Measurements from ENCODE around the gene LSM8.

The LSM8 gene

DNA sequence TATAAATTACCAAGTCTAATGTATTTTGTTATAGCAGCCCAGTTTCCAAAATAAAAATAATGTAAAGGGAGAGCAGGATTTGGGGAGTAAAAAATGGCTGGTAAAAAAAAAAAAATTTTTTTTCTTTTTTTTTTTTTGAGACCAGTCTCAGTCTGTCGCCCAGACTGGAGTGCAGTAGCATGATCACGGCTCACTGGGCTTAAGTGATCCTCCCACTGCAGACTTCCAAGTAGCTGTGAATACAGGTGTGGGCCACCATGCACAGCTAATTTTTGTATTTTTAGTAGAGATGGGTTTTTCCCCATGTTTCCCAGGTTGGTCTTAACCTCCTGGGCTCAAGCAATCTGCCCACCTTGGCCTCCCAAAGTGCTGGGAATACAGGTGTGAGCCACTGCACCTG lies 4.8 kb upstream of the LSM8 start:
- TF ChIP-seq, protein P1, sequence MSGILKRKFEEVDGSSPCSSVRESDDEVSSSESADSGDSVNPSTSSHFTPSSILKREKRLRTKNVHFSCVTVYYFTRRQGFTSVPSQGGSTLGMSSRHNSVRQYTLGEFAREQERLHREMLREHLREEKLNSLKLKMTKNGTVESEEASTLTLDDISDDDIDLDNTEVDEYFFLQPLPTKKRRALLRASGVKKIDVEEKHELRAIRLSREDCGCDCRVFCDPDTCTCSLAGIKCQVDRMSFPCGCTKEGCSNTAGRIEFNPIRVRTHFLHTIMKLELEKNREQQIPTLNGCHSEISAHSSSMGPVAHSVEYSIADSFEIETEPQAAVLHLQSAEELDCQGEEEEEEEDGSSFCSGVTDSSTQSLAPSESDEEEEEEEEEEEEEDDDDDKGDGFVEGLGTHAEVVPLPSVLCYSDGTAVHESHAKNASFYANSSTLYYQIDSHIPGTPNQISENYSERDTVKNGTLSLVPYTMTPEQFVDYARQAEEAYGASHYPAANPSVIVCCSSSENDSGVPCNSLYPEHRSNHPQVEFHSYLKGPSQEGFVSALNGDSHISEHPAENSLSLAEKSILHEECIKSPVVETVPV (CRISPR knock-in tag; IDR thresholded peaks at IDR 0.05), result no peak
- no peak for TF ChIP-seq SNAI2 (CRISPR knock-in tag; IDR thresholded peaks at IDR 0.05)
- no peak for ATAC-seq

DNA sequence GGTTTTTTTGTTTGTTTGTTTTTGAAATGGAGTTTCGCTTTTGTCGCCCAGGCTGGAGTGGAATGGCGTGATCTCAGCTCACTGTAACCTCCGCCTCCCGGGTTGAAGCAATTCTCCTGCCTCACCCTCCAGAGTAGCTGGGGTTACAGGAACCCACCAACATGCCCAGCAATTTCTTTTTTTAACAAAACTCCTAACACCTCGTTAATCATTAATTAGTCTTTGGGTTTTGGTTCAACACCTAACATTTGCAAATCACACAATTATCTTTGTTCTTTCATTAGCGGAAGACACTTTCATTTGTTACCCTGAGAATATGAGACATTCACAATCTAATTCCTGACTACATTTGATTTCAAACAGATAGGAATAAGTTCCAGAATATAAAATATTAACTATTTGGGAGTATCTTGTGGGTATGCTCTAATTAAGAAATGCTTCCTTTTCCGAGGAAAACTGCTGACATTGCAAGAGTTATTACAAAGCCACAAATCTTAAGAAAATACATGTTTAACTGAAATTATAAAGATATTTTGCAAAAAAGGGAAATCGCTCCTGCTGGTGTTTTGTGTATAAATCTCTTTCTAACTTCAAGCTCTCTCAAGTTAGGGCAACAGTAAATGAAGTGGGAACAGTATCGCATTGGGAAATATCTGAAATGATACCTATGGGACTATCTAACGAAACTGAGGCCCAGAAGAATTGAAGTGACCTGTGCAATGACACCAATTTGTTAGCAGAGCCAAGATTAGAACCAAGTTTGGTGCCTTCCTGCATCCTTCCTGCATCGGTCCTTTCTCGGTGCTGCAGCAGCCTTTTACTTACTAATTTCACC lies 1.2 kb upstream of the LSM8 start:
- TF ChIP-seq SNAI2 (CRISPR knock-in tag; IDR thresholded peaks at IDR 0.05) (no peak), TCF4 (CRISPR knock-in tag; IDR thresholded peaks at IDR 0.05; ENCODE audit: borderline replicate concordance) (no peak), ZNF565 (CRISPR knock-in tag; conservative IDR thresholded peaks at IDR 0.05; ENCODE audit: low read depth) (no peak), OSR1 (CRISPR knock-in tag; IDR thresholded peaks at IDR 0.05) (no peak), ZC3H10 (CRISPR knock-in tag; IDR thresholded peaks at IDR 0.05) (no peak), ZFP30 (CRISPR knock-in tag; IDR thresholded peaks at IDR 0.05) (no peak)
- TF ChIP-seq, protein P2, sequence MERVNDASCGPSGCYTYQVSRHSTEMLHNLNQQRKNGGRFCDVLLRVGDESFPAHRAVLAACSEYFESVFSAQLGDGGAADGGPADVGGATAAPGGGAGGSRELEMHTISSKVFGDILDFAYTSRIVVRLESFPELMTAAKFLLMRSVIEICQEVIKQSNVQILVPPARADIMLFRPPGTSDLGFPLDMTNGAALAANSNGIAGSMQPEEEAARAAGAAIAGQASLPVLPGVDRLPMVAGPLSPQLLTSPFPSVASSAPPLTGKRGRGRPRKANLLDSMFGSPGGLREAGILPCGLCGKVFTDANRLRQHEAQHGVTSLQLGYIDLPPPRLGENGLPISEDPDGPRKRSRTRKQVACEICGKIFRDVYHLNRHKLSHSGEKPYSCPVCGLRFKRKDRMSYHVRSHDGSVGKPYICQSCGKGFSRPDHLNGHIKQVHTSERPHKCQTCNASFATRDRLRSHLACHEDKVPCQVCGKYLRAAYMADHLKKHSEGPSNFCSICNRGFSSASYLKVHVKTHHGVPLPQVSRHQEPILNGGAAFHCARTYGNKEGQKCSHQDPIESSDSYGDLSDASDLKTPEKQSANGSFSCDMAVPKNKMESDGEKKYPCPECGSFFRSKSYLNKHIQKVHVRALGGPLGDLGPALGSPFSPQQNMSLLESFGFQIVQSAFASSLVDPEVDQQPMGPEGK (CRISPR knock-in tag; IDR thresholded peaks at IDR 0.05; ENCODE audit: borderline replicate concordance), result no peak
- peak; percentile 5; the same call in 1 of the 3 replicates for ATAC-seq

DNA sequence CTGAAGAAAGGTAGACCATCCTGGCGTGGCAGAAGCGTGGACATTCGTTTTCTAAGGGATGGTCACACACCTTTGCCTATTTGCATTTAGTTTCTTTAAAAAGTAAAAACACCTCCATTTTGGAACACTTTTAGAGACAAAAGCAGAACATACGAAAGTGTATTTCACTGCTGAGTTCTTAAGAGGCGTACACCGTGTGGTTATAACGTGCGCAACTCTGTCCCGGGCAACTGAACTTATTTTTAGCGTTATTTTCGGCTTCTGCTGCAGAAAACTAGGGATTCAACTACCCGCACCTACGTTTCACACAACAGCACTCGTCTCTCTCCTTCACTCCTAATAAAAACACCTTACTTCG lies 557 bp upstream of the LSM8 start:
- ATAC-seq, result peak; percentile 32
- TF ChIP-seq, protein P1 (CRISPR knock-in tag; IDR thresholded peaks at IDR 0.05), result 0 out of 2 replicates have a peak, but pooled peaks have one; percentile 24
- TF ChIP-seq, protein P2 (CRISPR knock-in tag; IDR thresholded peaks at IDR 0.05; ENCODE audit: borderline replicate concordance), result no peak
- no peak for TF ChIP-seq GLIS3 (CRISPR knock-in tag; IDR thresholded peaks at IDR 0.05)

DNA sequence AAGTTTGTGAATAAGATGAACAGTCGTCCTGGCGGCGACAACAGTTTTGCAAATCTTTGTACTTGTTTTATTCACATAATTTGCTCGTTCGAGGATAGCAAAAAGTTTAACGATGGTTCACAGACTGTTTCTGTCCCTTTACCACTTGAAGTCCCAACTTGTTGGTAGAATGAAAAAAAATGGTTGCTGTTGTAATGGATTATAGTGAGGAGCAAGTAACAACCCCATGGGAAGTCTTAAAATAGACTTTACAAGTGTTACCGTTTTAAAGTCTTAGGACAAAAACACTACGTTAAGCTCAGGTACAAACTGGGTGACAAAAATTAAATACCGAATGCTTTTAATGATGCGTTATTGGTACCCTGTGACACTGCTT lies 589 bp downstream of the LSM8 start:
- TF ChIP-seq CSDC2 (CRISPR knock-in tag; IDR thresholded peaks at IDR 0.05) (no peak), BACH2 (CRISPR knock-in tag; IDR thresholded peaks at IDR 0.05; ENCODE audit: borderline replicate concordance) (no peak), TOX (CRISPR knock-in tag; IDR thresholded peaks at IDR 0.05; ENCODE audit: borderline replicate concordance) (no peak), ESRRG (CRISPR knock-in tag; IDR thresholded peaks at IDR 0.05) (no peak), ZNF565 (CRISPR knock-in tag; conservative IDR thresholded peaks at IDR 0.05; ENCODE audit: low read depth) (no peak)
- peak; percentile 14 for ATAC-seq

DNA sequence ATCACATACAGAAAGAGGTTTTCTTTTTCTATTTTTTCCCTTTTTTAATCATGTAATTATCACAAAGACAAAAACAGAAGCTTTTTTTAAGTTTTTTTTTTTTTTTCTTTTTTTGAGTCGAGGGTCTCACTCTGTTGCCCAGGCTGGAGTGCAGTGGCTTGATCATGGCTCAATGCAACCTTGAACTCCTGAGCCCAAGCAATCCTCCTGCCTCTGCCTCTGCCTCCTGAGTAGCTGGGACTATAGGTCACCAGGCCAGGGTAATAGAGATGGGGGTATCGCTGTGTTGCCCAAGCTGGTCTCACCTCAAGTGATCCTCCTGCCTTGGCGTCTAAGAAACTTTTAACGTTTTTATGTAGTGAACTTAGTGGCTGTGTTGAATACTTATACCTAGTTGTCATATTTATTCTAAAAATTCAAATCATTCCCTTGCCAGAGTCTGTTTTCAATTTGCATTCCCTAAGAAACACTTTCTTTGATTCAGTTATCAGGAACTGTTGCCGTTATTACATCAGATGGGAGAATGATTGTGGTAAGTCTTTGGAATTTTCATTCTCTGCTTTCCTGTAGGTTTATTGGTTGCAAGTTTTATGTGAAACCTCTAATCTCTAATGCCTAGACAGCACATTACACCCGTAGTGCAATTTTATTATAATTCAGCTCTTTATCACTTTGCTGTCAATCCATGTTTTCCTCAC lies 1.3 kb downstream of the LSM8 start:
- ATAC-seq, result peak; percentile 1; the same call in 2 of the 3 replicates
- TF ChIP-seq ZNF565 (CRISPR knock-in tag; conservative IDR thresholded peaks at IDR 0.05; ENCODE audit: low read depth) (no peak), ISL1 (CRISPR knock-in tag; IDR thresholded peaks at IDR 0.05) (peak; percentile 9; the same call in 1 of the 2 replicates), ZNF8 (CRISPR knock-in tag; IDR thresholded peaks at IDR 0.05) (0 out of 2 replicates have a peak, but pooled peaks have one; percentile 34), TOX (CRISPR knock-in tag; IDR thresholded peaks at IDR 0.05; ENCODE audit: borderline replicate concordance) (no peak), CSDC2 (CRISPR knock-in tag; IDR thresholded peaks at IDR 0.05) (no peak), ZFP3 (CRISPR knock-in tag; IDR thresholded peaks at IDR 0.05) (no peak), ZC3H10 (CRISPR knock-in tag; IDR thresholded peaks at IDR 0.05) (no peak), GLIS3 (CRISPR knock-in tag; IDR thresholded peaks at IDR 0.05) (no peak)
- TF ChIP-seq, protein P1 (CRISPR knock-in tag; IDR thresholded peaks at IDR 0.05), result no peak
